Activated CD4-positive, alpha-beta T cell treated with anti-CD3 and anti-CD28 coated beads for 4 hours (primary cell): ENCODE measurements around the gene MAST2.
"Not testable (repeated sequence)": the region's sequence is repeated elsewhere in the genome, so short reads cannot be mapped to it uniquely, and the experiment has no call there.

Experiments
- DNase-seq, 2 donors: peaks; one replicate each; pipeline ENCODE4 v3.0.0-alpha.2; 2020

MAST2 gene

GRCh38 chr1:45862008-45862407 is 58.6 kb downstream of the MAST2 start:
- DNase-seq: no peak

GRCh38 chr1:45863218-45863617 is 59.8 kb downstream of the MAST2 start:
- DNase-seq: no peak

- DNase-seq: no peak
These were observed 61.0 kb downstream of the MAST2 start for GRCh38 chr1:45864167-45865106.

- no peak for DNase-seq
These were observed 64.4 kb downstream of the MAST2 start for GRCh38 chr1:45867697-45868348.

- DNase-seq: no peak
These were observed 65.4 kb downstream of the MAST2 start for GRCh38 chr1:45868861-45869260.

GRCh38 chr1:45870500-45870899 is 67.1 kb downstream of the MAST2 start:
- no peak for DNase-seq

GRCh38 chr1:45872173-45872801 is 68.9 kb downstream of the MAST2 start:
- not testable (repeated sequence) for DNase-seq

GRCh38 chr1:45876000-45876617 is 72.7 kb downstream of the MAST2 start:
- no peak for DNase-seq

- DNase-seq: no peak
These were observed 73.9 kb downstream of the MAST2 start for GRCh38 chr1:45877264-45877663.

GRCh38 chr1:45879885-45880598 is 76.6 kb downstream of the MAST2 start:
- DNase-seq: no peak

GRCh38 chr1:45880930-45881329 is 77.5 kb downstream of the MAST2 start:
- no peak for DNase-seq

GRCh38 chr1:45883658-45884057 is 80.2 kb downstream of the MAST2 start:
- no peak for DNase-seq

- no peak for DNase-seq
These were observed 81.3 kb downstream of the MAST2 start for GRCh38 chr1:45884700-45885099.

GRCh38 chr1:45886229-45886628 is 82.8 kb downstream of the MAST2 start:
- DNase-seq: no peak

GRCh38 chr1:45887156-45887842 is 83.9 kb downstream of the MAST2 start:
- no peak for DNase-seq

- DNase-seq: no peak
These were observed 86.7 kb downstream of the MAST2 start for GRCh38 chr1:45890078-45890477.

GRCh38 chr1:45891087-45891486 is 87.7 kb downstream of the MAST2 start:
- no peak for DNase-seq

GRCh38 chr1:45892068-45892785 is 88.8 kb downstream of the MAST2 start:
- no peak for DNase-seq

GRCh38 chr1:45894331-45894730 is 90.9 kb downstream of the MAST2 start:
- no peak for DNase-seq

GRCh38 chr1:45894921-45895320 is 91.5 kb downstream of the MAST2 start:
- no peak for DNase-seq

GRCh38 chr1:45895406-45895805 is 92.0 kb downstream of the MAST2 start:
- DNase-seq: no peak
